Loucy (cell line): Measurements from ENCODE around the gene POLQ.
"Not testable (repeated sequence)": the region's sequence is repeated elsewhere in the genome, so short reads cannot be mapped to it uniquely, and the experiment has no call there.

Experiments
- CTCF ChIP-seq: fragments of 200-600 bp; sonication (generic); conservative IDR thresholded peaks from 2 replicates; pipeline ENCODE4 v1.5.1; 2014; ENCODE audit warnings: mild to moderate bottlenecking, antibody characterized with exemption, low read length
- EZH2phosphoT487 ChIP-seq: fragments of 200-600 bp; IDR thresholded peaks from 2 replicates; pipeline ENCODE4 v1.6.1; 2018; ENCODE audit warnings: antibody characterized with exemption, mild to moderate bottlenecking, moderate library complexity, borderline replicate concordance

- TF ChIP-seq CTCF, EZH2phosphoT487: not testable (repeated sequence)
Observed at GRCh38 chr3:121388308-121388707, 157.5 kb downstream of the POLQ start.
